K562 (cell line): Measurements from ENCODE around the gene GOLIM4.

Source experiments
- EZH2 ChIP-seq: IDR thresholded peaks from 2 replicates; pipeline ENCODE4 v1.6.1; 2012; ENCODE audit warnings: low read depth, mild to moderate bottlenecking, inconsistent platforms, low read length, borderline replicate concordance
- PHF8 ChIP-seq: fragments of 200-600 bp; sonication (generic); IDR thresholded peaks from 2 replicates; pipeline ENCODE4 v1.6.1; 2012; ENCODE audit warnings: mixed run types, mild to moderate bottlenecking, inconsistent platforms, low read length, moderate library complexity, borderline replicate concordance
- SMARCC2 ChIP-seq: fragments of 450-650 bp; IDR thresholded peaks from 2 replicates; pipeline ENCODE4 v1.6.1; 2017; ENCODE audit warnings: antibody characterized with exemption, moderate library complexity, mild to moderate bottlenecking, low read depth
- TEAD2 ChIP-seq: fragments of 450-650 bp; IDR thresholded peaks from 2 replicates; pipeline ENCODE4 v1.6.1; 2016; ENCODE audit warnings: missing genetic modification characterization, control low read depth, missing compliant biosample characterization
- TOE1 ChIP-seq, 2 experiments: fragments of 450-650 bp in 1 of 2; sonication (generic) in 1 of 2; formaldehyde crosslinking in 1 of 2; IDR thresholded peaks; 2 replicates each; pipeline versions ENCODE4 v1.7.1 to v1.8.0; 2016 to 2022; ENCODE audit warnings: borderline replicate concordance in 2 of 2, mild to moderate bottlenecking in 2 of 2, antibody characterized with exemption in 1 of 2, inconsistent platforms in 1 of 2, low read depth in 1 of 2, missing genetic modification reagents in 1 of 2, moderate library complexity in 1 of 2
- TF ChIP-seq, protein P1 (sequence below), 2 experiments: fragments of 250-450 bp in 1 of 2; fragments of 450-650 bp in 1 of 2; sonication (Bioruptor Pico) in 1 of 2; IDR thresholded peaks; 2 replicates each; pipeline versions ENCODE4 v1.6.1 to v1.8.0; 2016 to 2021; ENCODE audit warnings: mild to moderate bottlenecking in 2 of 2, moderate library complexity in 2 of 2, missing compliant biosample characterization in 1 of 2, missing genetic modification characterization in 1 of 2

DNA sequence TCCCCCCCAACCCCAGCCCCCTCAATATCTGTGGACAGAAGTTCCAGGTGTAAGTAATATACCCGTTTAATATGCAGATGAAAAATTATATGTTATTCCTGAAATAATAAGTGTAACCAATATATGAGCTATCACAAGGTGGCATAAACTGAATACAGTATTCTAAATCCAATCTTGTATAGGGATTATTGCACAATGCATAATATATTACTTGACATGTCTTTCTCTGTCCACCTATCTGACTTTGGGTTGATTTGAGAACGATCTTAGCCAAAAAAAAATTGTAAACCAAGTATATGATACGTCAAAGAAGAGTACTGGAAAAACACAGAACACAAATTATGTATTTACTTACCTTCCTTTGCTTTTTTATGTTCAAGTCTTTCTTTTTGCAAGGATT lies 47.8 kb downstream of the GOLIM4 start:
- TF ChIP-seq EZH2 (no peak), PHF8 (no peak), SMARCC2 (no peak), TOE1 (IDR thresholded peaks at IDR 0.05; ENCODE audit: borderline replicate concordance) (no peak), TOE1 (CRISPR knock-in tag; IDR thresholded peaks at IDR 0.05; ENCODE audit: borderline replicate concordance, low read depth) (no peak), TEAD2 (tag) (no peak)
- TF ChIP-seq, protein P1, sequence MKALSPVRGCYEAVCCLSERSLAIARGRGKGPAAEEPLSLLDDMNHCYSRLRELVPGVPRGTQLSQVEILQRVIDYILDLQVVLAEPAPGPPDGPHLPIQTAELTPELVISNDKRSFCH (CRISPR knock-in tag; IDR thresholded peaks at IDR 0.05), result no peak
- TF ChIP-seq, protein P1 (tag; IDR thresholded peaks at IDR 0.05), result no peak
